Thyroid gland (tissue), 4 donors: ENCODE data around the gene WNT8B. TPM values are rescaled to one million over a fixed set of nuclear protein-coding genes. Genes with fewer than 3 reads are reported as not detected.

Experiments
- DNase-seq, 2 donors: peaks; one replicate each; pipeline ENCODE4 v3.0.0-alpha.2; 2019
- H3K27ac ChIP-seq, 3 donors: fragments of 200-600 bp; sonication (generic); 1 replicate in 2 of 3; 2 replicates in 1 of 3; pipeline ENCODE4 v1.5.1; 2016 to 2019; ENCODE audit warnings: mild to moderate bottlenecking in 1 of 3, moderate library complexity in 1 of 3
- H3K27me3 ChIP-seq: fragments of 200-600 bp; sonication (generic); one replicate; pipeline ENCODE4 v1.5.1; 2019
- H3K36me3 ChIP-seq, 2 donors: fragments of 200-600 bp; sonication (generic); one replicate each; pipeline ENCODE4 v1.5.1; 2016 to 2019
- H3K4me1 ChIP-seq, 2 donors: fragments of 200-600 bp; sonication (generic); one replicate each; pipeline ENCODE4 v1.5.1; 2017 to 2019
- H3K4me3 ChIP-seq, 3 donors: fragments of 200-600 bp; sonication (generic); replicated peaks in 1 of 3; 1 replicate in 2 of 3; 2 replicates in 1 of 3; pipeline ENCODE4 v1.5.1; 2016; ENCODE audit warnings: mild to moderate bottlenecking in 1 of 3
- H3K9me3 ChIP-seq: fragments of 200-600 bp; sonication (generic); one replicate; pipeline ENCODE4 v1.5.1; 2017
- CTCF ChIP-seq, 6 experiments: fragments of 200-600 bp in 3 of 6; fragments of 450-650 bp in 3 of 6; sonication (generic) in 3 of 6; IDR thresholded peaks; one replicate each; pipeline ENCODE4 v1.5.1; 2016 to 2019; ENCODE audit warnings: antibody characterized with exemption in 6 of 6, mild to moderate bottlenecking in 2 of 6, inconsistent platforms in 1 of 6, moderate library complexity in 1 of 6
- POLR2A ChIP-seq, 2 donors: fragments of 450-650 bp; IDR thresholded peaks; one replicate each; pipeline ENCODE4 v1.6.1; 2017; ENCODE audit warnings: antibody characterized with exemption in 2 of 2, mild to moderate bottlenecking in 2 of 2, moderate library complexity in 1 of 2
- WGBS, 2 donors: methylation state at CpG; one replicate each; pipeline ENCODE4 v1.1.5; 2017; 5-methylcytosine and 5-hydroxymethylcytosine counted together
- intact Hi-C: fragments of 100-400 bp; cut with DNase I; formaldehyde crosslinking; loops from one replicate; pipeline ENCODE4 v1.15.1; 2023
- total RNA-seq, 4 donors: library from RNA; depleted of rRNA; stranded (reverse); fragments of >200 nt; gene quantifications; one replicate each; pipeline ENCODE4 v1.2.3, GENCODE V29; 2016

Gene WNT8B
- total RNA-seq, 4 donors from 2014 or later, result not detected

DNA sequence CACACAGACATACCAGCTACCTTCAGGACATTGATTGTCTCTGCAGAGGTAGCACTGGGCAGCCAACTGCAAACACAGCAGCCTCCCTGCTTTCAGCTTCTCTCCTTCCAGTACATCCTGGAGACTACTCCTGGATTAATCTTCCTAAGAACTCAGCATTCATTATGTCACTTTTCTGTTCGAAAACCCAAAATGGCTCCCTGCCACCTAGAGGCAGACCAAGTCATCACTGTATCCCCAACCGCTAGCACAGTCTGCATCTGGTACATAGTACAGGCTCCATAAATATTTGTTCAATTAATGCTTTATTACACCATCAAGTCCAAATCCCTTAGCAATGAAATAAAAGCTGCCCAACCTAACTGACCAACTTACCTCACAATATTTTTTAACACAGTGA lies 61.8 kb downstream of the WNT8B start:
- no peaks in the 10 kb centered on the region for H3K27me3 ChIP-seq
- H3K36me3 ChIP-seq, result peaks cover 30 to 34% of the 10 kb centered on the region in 2 donors
- no peak overlapping the region for H3K27ac ChIP-seq
- WGBS, 2 donors, result 88 to 93% methylated on average over 2 of the region's 2 CpGs
- H3K4me3 ChIP-seq, result no peak overlapping the region
- DNase-seq, result no peak
- H3K4me1 ChIP-seq, result peaks cover 18 to 21% of the 10 kb centered on the region in 2 donors
- intact Hi-C loops, result no loop called here
- H3K9me3 ChIP-seq, result no peaks in the 10 kb centered on the region
- TF ChIP-seq CTCF (IDR thresholded peaks at IDR 0.05), result no peak
- no peak for TF ChIP-seq POLR2A (IDR thresholded peaks at IDR 0.05)

DNA sequence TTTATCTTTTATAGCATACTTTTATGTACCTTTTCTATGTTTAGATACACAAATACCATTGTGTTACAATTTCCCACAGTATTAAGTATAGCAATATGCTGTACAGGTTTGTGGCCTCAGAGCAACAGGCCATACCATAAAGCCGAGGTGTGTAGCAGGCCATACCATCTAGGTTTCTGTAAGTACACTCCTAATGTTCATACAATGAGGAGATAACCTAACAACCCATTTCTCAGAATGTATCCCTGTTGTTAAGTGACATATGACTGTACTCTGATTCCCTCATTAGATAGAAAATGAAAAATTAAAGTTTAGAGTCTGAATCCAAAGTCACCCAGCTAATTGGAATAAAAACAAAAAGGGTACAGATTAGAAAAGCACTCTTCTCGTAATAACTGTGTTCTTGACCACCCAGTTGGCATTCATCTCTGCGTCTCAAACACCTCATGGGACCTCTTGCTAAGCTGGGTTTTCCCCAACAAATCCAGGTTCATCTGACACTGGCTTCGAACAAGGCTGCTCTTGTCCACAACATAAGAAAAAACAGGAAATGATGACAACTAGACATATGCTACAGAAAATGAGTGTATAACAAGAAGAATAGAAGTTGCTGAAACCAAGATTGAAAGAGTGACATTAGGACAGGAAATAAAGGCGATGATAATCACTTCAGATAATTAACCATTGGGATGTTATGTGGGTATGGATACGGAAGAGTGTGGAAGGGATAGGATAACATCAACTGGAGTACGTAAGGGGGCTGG lies 65.5 kb downstream of the WNT8B start:
- TF ChIP-seq POLR2A (IDR thresholded peaks at IDR 0.05), result no peak
- TF ChIP-seq CTCF (IDR thresholded peaks at IDR 0.05), result no peak
- no peaks in the 10 kb centered on the region for H3K27me3 ChIP-seq
- peaks cover 30% of the 10 kb centered on the region in 2 donors for H3K36me3 ChIP-seq
- no peaks in the 10 kb centered on the region for H3K9me3 ChIP-seq
- H3K4me3 ChIP-seq, result peak overlapping the region in 1 of 3 donors; percentile 81
- peak overlapping the region in 1 of 3 donors; percentile 82 for H3K27ac ChIP-seq
- intact Hi-C loops, result no loop called here
- 67 to 73% methylated on average over 7 of the region's 7 CpGs for WGBS, 2 donors
- DNase-seq, result no peak
- H3K4me1 ChIP-seq, result peaks cover 18 to 23% of the 10 kb centered on the region in 2 donors

GRCh38 chr10:100528921-100529474 lies 66.2 kb downstream of the WNT8B start:
- H3K36me3 ChIP-seq, result peaks cover 23 to 28% of the 10 kb centered on the region in 2 donors
- DNase-seq, result no peak
- no peaks in the 10 kb centered on the region for H3K9me3 ChIP-seq
- H3K27ac ChIP-seq, result peak overlapping the region in 2 of 3 donors; percentile 37 to 82
- H3K27me3 ChIP-seq, result no peaks in the 10 kb centered on the region
- peak overlapping the region; percentile 61 to 81 (median 75) for H3K4me3 ChIP-seq
- intact Hi-C loops, result no loop called here
- TF ChIP-seq POLR2A (IDR thresholded peaks at IDR 0.05) (no peak), CTCF (IDR thresholded peaks at IDR 0.05) (no peak)
- 1 to 3% methylated on average over 12 to 15 of the region's 18 CpGs for WGBS, 2 donors
- H3K4me1 ChIP-seq, result peaks cover 18 to 23% of the 10 kb centered on the region in 2 donors

- intact Hi-C loops, result no loop called here
- H3K4me3 ChIP-seq, result peak within 1 kb of the TSS; percentile 61 to 81 (median 75)
- peaks cover 18 to 23% of the 10 kb centered on the region in 2 donors for H3K4me1 ChIP-seq
- peak; percentile 87 to 90 for DNase-seq
- TF ChIP-seq POLR2A (IDR thresholded peaks at IDR 0.05), result peak in 1 of 2 donors; percentile 64
- TF ChIP-seq CTCF (IDR thresholded peaks at IDR 0.05), result peak in 1 of 6 experiments; percentile 31
- no peaks in the 10 kb centered on the region for H3K27me3 ChIP-seq
- 1% methylated on average over 36 to 43 of the region's 43 CpGs for WGBS, 2 donors
- peak within 1 kb of the TSS in 2 of 3 donors; percentile 37 to 82 for H3K27ac ChIP-seq
- no peaks in the 10 kb centered on the region for H3K9me3 ChIP-seq
- peaks cover 16 to 22% of the 10 kb centered on the region in 2 donors for H3K36me3 ChIP-seq
Observed at GRCh38 chr10:100529475-100530298, 66.9 kb downstream of the WNT8B start, which contains the start of gene NDUFB8. Gene NDUFB8 (minus strand): TSS chr10:100529871. CDS start chr10:100529851, 20 bp downstream.
